Thyroid gland (tissue), 4 donors: Measurements from ENCODE around the gene PSORS1C1. TPM values are rescaled to one million over a fixed set of nuclear protein-coding genes. Genes with fewer than 3 reads are reported as not detected.

Experiments
- DNase-seq, 2 donors: peaks; one replicate each; pipeline ENCODE4 v3.0.0-alpha.2; 2019
- H3K27ac ChIP-seq, 3 donors: fragments of 200-600 bp; sonication (generic); 1 replicate in 2 of 3; 2 replicates in 1 of 3; pipeline ENCODE4 v1.5.1; 2016 to 2019; ENCODE audit warnings: mild to moderate bottlenecking in 1 of 3, moderate library complexity in 1 of 3
- H3K27me3 ChIP-seq: fragments of 200-600 bp; sonication (generic); one replicate; pipeline ENCODE4 v1.5.1; 2019
- H3K36me3 ChIP-seq, 2 donors: fragments of 200-600 bp; sonication (generic); one replicate each; pipeline ENCODE4 v1.5.1; 2016 to 2019
- H3K4me1 ChIP-seq, 2 donors: fragments of 200-600 bp; sonication (generic); one replicate each; pipeline ENCODE4 v1.5.1; 2017 to 2019
- H3K4me3 ChIP-seq, 3 donors: fragments of 200-600 bp; sonication (generic); replicated peaks in 1 of 3; 1 replicate in 2 of 3; 2 replicates in 1 of 3; pipeline ENCODE4 v1.5.1; 2016; ENCODE audit warnings: mild to moderate bottlenecking in 1 of 3
- H3K9me3 ChIP-seq: fragments of 200-600 bp; sonication (generic); one replicate; pipeline ENCODE4 v1.5.1; 2017
- CTCF ChIP-seq, 6 experiments: fragments of 200-600 bp in 3 of 6; fragments of 450-650 bp in 3 of 6; sonication (generic) in 3 of 6; IDR thresholded peaks; one replicate each; pipeline ENCODE4 v1.5.1; 2016 to 2019; ENCODE audit warnings: antibody characterized with exemption in 6 of 6, mild to moderate bottlenecking in 2 of 6, inconsistent platforms in 1 of 6, moderate library complexity in 1 of 6
- POLR2A ChIP-seq, 2 donors: fragments of 450-650 bp; IDR thresholded peaks; one replicate each; pipeline ENCODE4 v1.6.1; 2017; ENCODE audit warnings: antibody characterized with exemption in 2 of 2, mild to moderate bottlenecking in 2 of 2, moderate library complexity in 1 of 2
- WGBS, 2 donors: methylation state at CpG; one replicate each; pipeline ENCODE4 v1.1.5; 2017; 5-methylcytosine and 5-hydroxymethylcytosine counted together
- intact Hi-C: fragments of 100-400 bp; cut with DNase I; formaldehyde crosslinking; loops from one replicate; pipeline ENCODE4 v1.15.1; 2023
- total RNA-seq, 4 donors: library from RNA; depleted of rRNA; stranded (reverse); fragments of >200 nt; gene quantifications; one replicate each; pipeline ENCODE4 v1.2.3, GENCODE V29; 2016

Gene PSORS1C1
- total RNA-seq, 4 donors from 2014 or later = 1.6 to 3.8 (median 2.4) TPM

- no peak for DNase-seq
- Histone ChIP-seq H3K4me3 (no peak overlapping the region), H3K4me1 (no peaks in the 10 kb centered on the region), H3K27me3 (no peaks in the 10 kb centered on the region), H3K27ac (no peak overlapping the region), H3K9me3 (no peaks in the 10 kb centered on the region), H3K36me3 (no peaks in the 10 kb centered on the region)
- intact Hi-C loops = no loop called here
- WGBS, 2 donors = 85 to 91% methylated on average over 10 of the region's 10 CpGs
- no peak for TF ChIP-seq POLR2A (IDR thresholded peaks at IDR 0.05)
Measured at GRCh38 chr6:31170987-31171671, 56.5 kb downstream of the PSORS1C1 start.

GRCh38 chr6:31171931-31172905 lies 57.6 kb downstream of the PSORS1C1 start:
- TF ChIP-seq POLR2A (IDR thresholded peaks at IDR 0.05) (no peak), CTCF (IDR thresholded peaks at IDR 0.05) (no peak)
- Histone ChIP-seq H3K36me3 (no peaks in the 10 kb centered on the region), H3K4me1 (no peaks in the 10 kb centered on the region), H3K9me3 (no peaks in the 10 kb centered on the region), H3K27me3 (no peaks in the 10 kb centered on the region), H3K4me3 (no peak overlapping the region), H3K27ac (no peak overlapping the region)
- WGBS, 2 donors = 65 to 69% methylated on average over 12 to 13 of the region's 16 CpGs
- DNase-seq = no peak
- intact Hi-C loops = no loop called here

- TF ChIP-seq CTCF (IDR thresholded peaks at IDR 0.05) (no peak), POLR2A (IDR thresholded peaks at IDR 0.05) (no peak)
- WGBS, 2 donors = 78 to 79% methylated on average over 5 of the region's 5 CpGs
- no peak overlapping the region for H3K4me3 ChIP-seq
- no peaks in the 10 kb centered on the region for H3K4me1 ChIP-seq
- H3K27ac ChIP-seq = no peak overlapping the region
- intact Hi-C loops = no loop called here
- DNase-seq = no peak
- H3K36me3 ChIP-seq = no peaks in the 10 kb centered on the region
- H3K27me3 ChIP-seq = no peaks in the 10 kb centered on the region
- no peaks in the 10 kb centered on the region for H3K9me3 ChIP-seq
Measured at GRCh38 chr6:31172973-31173384, 58.4 kb downstream of the PSORS1C1 start.

GRCh38 chr6:31173406-31173805 lies 58.8 kb downstream of the PSORS1C1 start:
- 61 to 75% methylated on average over 1 to 3 of the region's 3 CpGs for WGBS, 2 donors
- H3K36me3 ChIP-seq = no peaks in the 10 kb centered on the region
- H3K4me1 ChIP-seq = no peaks in the 10 kb centered on the region
- intact Hi-C loops = no loop called here
- no peak for DNase-seq
- H3K9me3 ChIP-seq = no peaks in the 10 kb centered on the region
- no peaks in the 10 kb centered on the region for H3K27me3 ChIP-seq
- H3K27ac ChIP-seq = no peak overlapping the region
- TF ChIP-seq POLR2A (IDR thresholded peaks at IDR 0.05) (no peak), CTCF (IDR thresholded peaks at IDR 0.05) (no peak)
- no peak overlapping the region for H3K4me3 ChIP-seq

- intact Hi-C loops = no loop called here
- no peak for TF ChIP-seq POLR2A (IDR thresholded peaks at IDR 0.05)
- no peak for TF ChIP-seq CTCF (IDR thresholded peaks at IDR 0.05)
Measured at GRCh38 chr6:31174378-31174777, 59.8 kb downstream of the PSORS1C1 start.

More at GRCh38 chr6:31174378-31174777, 59.8 kb downstream of the PSORS1C1 start:
- no peak for DNase-seq
- Histone ChIP-seq H3K9me3 (no peaks in the 10 kb centered on the region), H3K4me3 (no peak overlapping the region), H3K27ac (no peak overlapping the region), H3K36me3 (no peaks in the 10 kb centered on the region), H3K27me3 (no peaks in the 10 kb centered on the region), H3K4me1 (no peaks in the 10 kb centered on the region)
- 78 to 99% methylated on average over 5 of the region's 5 CpGs for WGBS, 2 donors
